GM21825 (cell line): ENCODE data around the gene STARD10.
A peak's percentile ranks its signal among the peaks of the same experiment; 100 is the strongest.
"Not testable (repeated sequence)": the region's sequence is repeated elsewhere in the genome, so short reads cannot be mapped to it uniquely, and the experiment has no call there.

ENCODE experiments used
- ATAC-seq: cut with Tn5 transposase; IDR thresholded peaks from one replicate; pipeline ENCODE4 v1.9.1; 2021; ENCODE audit warnings: mild to moderate bottlenecking, moderate library complexity; ENCODE audit not compliant: unreplicated experiment

STARD10 gene

DNA sequence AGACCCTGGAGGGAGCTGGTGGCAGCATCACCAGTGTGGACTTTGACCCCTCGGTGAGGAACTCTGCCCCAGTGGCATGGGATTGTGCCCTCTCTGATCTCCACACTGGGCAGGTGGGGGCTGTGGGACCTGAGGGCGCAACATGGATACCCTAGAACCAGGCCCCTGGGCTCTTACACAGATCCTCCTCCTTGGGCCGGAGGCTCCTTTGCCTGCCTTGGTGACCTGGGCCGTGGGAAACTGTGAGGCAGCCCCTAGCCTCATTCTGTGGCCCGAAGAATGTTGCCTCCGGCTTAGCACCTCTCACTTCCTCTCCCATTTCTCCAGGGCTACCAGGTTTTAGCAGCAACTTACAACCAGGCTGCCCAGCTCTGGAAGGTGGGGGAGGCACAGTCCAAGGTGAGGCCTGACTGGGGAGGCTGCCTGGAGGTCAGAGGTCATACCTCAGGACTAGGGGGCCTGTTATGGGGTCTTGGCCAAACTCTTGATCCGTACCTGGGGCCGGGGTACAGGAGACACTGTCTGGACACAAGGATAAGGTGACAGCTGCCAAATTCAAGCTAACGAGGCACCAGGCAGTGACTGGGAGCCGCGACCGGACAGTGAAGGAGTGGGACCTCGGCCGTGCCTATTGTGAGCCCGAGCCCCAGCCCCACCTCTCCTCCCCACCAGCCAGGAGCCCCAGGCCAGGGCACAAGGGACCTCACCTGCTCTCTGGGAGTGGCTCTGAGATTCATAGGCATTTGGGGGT lies 32.5 kb upstream of the STARD10 start:
- ATAC-seq, result no peak

DNA sequence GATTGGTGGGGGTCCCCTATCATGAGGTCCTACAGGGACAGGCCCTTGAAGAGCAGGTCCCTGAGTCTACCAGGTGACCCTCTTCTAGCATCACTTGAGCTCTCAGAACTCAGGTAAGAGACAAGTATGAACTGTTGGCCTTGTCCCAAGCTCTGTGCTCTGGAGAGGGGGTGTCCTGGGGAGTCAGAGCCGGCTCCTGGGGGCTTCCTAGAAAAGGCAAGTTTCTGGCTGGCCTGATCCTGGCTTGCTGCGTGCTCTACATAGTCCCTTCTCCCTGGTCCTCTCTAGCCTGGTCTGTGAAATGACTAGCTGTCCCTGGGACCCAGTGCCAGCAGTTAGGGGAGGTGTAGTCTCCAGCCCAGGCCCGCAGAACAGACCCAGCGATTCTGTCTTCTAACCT lies 31.8 kb upstream of the STARD10 start:
- ATAC-seq, result no peak

DNA sequence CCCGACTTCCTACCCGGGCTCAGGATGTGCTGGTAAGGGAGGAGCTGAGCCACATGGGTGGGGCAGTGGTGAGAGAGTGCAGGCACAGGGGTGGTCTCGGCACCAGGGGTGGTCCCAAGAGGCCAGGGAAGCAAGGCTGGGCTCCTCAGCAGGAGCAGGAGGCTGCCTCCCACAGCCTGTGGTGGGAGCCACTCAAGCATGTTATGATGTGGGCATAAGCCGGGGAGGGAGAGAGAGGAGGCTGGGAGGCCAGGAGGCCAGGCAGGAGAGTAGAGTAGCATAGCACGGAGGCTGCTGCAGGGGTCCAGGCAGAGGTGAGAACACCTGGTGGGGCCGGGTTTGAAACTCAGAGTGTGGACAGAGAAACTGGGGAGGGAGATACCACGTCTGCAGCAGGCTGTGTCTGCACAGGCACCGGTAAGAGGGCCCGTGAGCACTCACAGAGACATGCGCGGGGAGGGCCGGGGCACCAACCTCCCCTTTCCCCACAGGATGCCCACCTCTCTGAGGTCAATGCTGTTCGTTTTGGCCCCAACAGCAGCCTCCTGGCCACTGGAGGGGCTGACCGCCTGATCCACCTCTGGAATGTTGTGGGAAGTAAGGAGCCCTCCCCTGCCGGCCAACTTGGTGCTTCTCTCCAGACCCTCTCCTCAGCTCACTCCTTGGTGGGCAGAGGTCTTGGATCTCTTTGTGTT lies 31.1 kb upstream of the STARD10 start:
- no peak for ATAC-seq

DNA sequence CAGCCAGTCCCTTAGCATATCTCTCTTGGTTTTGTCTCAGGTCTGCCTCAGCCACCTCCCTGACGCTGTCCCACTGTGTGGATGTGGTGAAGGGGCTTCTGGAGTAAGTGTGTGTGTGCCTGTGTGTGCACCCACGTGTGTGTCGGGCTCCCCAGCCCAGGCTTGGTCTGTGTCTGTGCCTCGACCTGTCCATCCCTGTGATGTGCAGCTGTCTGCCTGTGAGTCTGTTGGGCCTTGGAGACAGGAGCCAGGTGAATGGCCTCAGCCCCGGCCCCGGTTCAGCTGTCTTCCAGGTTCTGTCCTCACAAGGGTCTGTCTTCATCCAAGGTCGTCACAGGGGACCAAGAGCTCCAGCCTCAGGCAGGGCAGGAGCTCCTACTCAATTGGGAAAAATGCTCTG lies 30.2 kb upstream of the STARD10 start:
- no peak for ATAC-seq

DNA sequence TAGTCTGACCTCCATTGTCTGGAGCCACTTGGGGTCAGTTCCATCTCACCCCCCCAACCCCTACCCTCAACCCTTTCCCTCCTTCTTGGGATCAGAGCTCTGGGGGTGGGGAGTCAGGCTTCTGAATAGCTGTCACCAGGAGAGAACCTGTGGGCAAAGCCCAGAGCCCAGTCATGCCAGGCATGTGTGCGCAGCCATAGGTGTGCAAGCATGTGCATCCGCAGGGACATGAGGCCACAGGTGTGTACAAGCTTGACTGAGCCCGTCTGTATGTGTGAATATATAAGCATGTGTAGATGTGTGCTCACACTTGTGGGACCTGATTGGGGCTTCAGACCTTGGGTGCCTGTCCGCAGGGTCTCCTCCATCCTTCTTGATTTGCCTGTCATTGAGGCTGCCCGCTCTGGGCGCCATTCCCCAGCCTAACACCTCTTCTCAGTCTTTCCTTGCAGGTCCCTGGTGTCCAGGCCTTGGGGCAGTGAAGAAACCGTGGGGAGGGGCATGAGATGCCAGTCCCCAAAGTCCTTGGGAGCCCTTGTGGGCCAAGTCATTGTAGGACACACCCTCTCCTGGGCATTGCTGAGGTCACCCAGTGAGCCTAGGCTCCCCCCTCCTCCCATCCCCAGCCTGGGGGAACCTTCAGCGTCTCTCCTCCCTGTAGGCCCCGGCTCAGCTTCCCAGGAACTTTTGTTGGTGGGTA lies 29.4 kb upstream of the STARD10 start:
- no peak for ATAC-seq

DNA sequence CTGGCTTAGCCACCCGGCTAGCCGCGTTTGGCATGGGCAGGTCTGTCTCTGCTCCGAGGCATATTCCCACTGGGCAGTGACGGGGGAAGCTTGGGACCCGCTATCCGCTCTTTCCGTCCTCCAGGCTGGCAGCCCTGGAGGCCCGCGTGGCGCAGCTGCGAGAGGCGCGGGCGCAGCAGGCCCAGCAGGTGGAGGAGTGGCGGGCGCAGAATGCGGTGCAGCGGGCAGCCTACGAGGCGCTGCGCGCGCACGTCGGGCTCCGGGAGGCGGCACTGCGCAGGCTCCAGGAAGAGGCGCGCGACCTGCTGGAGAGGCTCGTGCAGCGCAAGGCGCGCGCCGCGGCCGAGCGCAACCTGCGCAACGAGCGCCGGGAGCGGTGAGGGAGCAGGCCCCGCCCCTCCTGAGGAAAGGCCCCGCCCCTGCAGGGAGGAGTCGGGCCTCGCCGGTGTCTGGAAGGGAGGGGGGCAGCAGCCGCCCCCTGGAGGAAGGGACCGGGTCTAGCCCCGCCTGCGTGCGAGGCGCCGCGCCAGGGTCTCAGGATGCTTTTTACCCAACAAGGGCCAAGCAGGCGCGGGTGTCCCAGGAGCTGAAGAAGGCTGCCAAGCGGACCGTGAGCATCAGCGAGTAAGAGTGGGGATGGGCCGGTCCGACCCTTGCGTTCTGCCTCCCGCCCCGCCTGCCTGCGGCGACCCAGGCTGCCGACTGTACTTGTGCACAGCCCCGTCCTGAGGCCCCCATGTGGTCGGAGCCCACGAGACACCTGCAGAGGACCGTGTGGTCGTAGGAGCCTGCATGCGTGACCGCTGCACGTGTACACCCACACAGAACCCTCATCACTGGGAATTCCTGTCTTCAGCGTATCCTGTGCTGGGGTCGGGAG lies 28.3 kb upstream of the STARD10 start:
- ATAC-seq, result peak; percentile 36

DNA sequence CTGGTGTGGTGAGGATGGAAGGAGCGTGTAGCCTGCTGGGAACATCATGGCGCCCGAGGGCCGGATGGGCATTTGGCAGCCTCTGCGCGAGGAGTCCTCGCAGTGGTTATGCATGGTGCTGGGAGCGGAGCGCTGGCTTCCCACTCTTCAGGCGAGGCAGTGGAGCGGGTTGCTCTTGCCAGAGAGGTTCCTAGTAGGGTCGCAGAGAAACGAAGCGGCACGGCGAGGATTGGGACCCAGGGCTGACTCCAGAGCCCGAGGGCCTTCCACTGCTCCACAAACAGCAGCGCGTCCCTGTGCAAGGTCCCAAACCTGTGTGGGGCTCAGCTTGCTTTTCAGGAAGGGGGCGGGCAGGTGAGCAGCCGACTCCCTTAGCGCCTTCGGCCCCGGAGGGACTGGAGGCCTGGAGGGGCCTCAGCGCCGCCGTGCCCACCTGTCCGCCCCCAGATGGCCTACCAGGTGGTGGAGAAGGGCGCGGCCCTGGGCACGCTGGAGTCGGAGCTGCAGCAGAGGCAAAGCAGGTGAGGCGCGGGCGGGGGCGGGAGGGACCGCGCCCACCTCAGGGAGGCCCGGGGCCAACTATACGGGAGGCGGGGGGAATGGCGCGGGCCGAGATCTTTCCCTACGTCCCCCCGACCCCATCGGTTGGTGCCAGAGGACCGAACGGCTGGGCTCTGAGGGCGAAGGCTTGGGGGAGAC lies 27.5 kb upstream of the STARD10 start:
- no peak for ATAC-seq

DNA sequence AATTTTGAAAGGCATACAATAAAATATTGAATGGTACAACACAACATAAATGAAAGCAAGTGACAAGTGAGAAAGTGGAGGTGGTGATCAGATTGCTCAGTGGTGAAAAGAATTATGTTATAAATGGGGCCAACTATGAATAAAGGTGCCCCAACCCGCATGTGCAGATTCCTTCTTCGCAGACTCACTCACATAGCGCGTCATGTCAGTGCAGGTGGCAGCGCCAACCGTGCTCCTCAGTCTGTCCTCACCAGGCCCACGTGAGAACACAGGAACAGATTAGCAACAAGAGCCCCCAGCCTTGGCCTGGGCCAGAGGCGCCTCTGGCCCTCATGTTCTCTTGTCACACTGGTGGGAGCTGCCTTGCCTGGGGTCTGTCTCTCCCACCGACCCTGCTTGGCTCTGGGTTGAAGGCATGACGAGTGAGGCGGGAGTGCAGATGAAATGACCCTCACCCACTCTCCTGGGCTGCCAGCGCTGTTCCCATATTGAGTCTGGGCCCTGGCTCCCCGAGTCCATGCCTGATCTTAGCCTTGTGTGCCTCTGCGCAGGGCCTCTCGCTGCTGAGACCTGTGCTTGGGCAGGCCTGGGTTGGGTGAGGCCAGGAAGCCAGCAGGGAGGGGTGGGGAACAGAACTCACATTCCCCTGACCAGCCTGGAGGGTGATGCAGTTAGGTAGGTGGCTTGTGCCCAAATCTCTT lies 26.7 kb upstream of the STARD10 start:
- ATAC-seq, result no peak

DNA sequence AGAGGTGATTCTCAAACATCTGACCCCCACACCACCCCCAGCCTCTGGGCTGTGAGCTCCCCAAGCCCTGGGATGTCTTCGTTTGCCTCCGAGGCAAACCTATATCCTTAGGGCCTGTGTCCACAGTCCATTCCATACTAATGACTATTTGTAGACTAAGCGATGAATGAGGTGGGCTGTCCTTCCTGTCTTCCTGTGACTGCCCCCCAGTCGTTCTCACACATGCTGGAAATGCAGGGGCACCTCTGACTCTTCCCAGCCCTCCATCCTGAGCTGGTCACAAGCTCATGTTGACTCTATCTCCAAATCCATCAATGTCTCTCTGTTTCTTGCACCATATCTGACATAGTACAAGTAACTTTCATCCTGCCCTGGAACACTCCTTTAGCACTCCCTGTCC lies 25.1 kb upstream of the STARD10 start:
- no peak for ATAC-seq

DNA sequence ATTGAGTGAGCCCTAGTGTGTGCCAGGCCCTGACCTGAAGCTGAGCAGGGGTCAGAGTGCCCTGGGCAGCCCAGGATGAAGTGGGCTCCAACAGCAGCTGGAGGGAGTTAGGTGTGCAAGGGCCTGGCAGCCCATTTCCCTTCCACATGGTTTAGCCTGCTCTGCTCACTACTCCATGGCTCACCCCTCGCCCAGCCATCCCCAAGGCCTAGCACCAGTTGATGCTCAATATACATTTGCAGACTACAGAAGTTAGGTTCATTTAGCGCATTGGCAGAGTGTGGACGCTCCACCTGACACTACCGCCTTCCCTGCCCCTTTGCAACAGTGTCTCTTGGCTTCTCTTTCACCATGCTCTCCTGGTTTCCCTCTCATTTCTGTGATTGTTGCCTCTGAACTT lies 24.1 kb upstream of the STARD10 start:
- ATAC-seq, result no peak

DNA sequence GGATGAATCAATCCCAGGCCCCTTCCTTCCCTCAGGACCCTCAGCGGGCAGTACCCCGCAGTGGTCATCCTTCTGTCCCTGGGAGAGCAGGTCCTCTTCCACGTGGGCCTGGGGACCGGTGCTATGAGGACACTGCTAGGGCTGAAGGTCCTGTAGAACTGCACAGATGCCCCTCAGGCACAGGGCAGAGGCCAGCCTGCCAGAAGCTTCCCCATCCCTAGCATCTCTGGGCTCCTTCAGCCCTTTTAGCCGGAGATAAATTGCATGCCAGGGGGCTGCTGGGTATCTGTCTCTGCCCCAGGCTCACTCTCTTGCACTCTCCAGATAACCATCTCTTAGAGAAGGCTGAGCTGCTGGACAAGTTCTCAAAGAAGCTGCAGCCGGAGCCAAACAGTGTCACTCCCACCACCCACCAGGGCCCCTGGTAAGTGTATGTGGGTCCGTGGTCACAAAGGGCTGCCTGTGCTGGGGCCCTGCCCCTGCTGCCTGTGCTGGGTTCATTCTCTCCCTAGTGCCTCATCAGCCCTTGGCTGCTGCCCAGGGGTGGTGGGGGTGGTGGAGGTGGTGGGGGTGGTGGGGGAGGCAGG lies 22.6 kb upstream of the STARD10 start:
- ATAC-seq, result no peak

DNA sequence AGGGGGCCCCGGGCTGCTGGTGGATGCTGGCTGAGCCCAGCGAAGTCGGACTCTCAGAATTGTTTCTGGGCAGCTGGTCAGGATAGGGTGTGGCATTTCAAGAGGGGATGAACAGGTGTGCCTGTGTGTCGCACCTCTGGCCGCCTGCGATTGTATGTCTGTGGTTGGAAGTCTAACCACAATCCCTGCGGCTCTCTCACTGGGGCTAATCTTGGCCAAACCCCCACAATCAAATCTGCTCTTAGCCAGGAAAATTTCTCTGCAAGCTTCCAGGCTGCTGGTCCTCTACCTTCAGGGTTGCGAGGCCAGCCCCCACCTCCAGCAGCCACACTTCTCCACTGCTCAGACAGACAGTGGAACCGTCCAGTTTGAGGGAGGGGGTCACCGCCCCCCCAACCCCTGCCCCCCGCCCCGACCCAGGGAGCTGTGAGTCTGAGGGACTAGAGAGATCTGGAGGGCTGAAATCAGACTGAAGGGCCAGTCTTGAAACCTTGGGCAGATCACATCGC lies 21.3 kb upstream of the STARD10 start:
- no peak for ATAC-seq

DNA sequence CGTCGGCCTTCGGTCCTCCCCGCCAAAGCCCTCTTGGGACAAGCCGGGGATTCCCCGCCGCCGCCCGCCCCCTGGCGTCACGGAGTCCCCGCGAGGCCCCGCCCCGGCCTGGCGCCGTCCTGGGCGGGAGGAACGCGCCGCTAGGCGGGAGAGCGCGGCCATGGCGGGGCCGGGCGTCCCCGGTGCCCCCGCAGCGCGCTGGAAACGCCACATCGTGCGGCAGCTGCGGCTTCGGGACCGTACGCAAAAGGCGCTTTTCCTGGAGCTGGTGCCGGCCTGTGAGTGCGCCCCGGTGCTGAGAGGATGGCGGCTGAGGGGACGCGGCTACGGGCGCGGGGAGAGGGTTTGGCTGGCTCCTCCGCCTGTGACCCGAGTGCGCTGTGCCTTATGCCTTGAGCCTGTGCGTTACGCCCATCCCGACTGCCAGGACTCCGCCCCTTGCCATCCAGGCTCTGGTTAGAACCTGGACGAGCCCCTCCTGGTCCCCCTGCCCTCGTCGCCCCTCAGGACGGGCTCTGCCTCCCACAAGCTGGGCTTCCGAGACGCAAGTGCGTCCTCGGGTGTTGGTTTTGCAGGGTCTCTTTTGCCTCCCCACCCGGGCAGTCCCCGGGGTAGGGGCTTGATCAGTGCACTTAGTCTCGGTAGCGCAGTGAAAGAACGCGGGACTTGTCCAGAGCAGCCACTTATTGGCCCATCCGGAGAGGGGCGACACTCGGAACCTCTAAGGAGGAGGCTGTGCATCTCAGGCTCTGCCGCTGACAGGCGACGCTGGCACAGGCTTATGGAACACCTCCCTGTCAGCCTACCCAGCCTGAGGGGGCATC lies 20.7 kb upstream of the STARD10 start, which contains the start of gene ATG16L2:
Gene ATG16L2 (plus strand): TSS at position 126 of the 824 bp plus-strand sequence. CDS start 35 bp downstream, at position 161.
- peak; percentile 52 for ATAC-seq

DNA sequence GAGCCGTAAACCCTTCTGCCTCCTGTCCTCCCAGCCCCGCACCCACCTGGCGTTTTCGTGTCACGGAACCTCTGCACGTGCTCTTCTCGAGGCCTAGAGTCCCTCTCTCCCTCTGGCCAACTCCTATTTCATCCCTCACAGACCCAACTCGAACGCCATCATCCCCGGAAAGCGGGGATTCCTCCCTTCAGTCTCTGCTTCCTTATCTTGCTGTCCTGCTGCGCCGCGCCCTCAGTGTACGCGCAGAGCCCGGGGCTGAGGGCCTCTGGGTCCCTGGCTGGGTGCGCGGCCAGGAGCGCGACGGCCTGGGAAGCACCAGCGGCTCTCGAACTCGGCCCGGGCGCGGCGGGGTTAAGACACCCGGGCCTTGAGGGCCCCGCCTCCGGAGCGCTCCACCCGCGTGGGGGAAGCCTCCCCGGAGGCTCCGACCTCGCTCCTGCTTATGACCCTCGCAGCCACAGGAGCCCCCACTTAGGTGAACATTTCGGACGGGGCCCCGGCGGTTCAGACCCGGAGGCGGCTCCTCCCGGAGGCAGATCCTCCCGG lies 20.0 kb upstream of the STARD10 start:
- peak; percentile 43 for ATAC-seq

DNA sequence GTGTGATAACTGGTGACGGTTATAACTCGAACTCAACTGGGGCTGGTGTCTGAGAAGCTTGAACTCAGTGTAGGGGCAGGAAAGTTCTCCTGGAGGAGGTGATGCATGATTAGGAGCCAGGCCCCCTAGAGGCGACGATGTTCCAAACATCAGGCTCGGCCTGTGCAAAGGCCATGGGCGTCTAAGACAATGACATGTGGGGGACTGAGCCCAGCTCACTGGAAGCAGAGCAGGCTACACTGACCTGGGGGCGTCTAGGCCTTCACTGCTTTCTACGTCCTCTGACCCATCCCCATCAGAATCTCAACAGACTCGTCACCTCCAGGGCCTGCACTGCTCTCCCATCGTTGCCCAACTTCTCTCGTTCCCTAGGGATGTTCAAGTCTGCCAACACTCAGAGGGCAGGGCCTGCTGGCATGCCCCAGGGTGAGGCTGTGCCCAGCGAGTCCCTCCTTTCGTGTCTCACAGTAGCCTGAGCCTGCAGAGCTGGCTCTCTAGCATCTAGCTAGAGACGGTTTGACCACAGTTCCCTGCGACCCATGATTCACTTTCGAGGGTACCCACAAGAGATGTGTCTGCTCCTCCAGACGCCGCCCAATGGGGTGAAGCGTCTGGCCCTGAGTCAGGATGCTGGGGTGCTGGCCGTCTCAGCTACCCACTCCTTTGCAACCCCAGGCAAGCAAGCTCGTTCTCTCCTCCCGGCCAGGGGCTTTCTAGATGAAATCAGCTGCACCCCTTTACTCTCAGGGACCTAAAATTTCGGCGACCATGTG lies 19.3 kb upstream of the STARD10 start:
- peak; percentile 24 for ATAC-seq

DNA sequence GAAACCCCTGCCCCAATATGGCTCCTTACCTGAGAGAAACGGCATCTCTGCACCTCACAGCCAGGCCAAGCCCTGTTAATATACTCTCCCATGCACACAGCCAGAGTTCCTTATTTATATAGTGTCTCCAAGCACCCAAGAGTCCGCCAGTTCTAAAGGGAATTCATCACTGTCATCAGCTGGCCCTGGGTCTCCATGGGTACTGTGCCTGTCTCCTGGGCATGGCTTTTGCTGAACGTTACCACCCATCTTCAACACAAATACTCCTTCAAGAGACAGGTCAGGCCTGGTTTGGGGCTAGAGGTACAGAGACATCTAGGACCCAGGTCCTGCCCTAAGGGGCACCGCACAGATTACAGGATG lies 18.7 kb upstream of the STARD10 start:
- no peak for ATAC-seq

DNA sequence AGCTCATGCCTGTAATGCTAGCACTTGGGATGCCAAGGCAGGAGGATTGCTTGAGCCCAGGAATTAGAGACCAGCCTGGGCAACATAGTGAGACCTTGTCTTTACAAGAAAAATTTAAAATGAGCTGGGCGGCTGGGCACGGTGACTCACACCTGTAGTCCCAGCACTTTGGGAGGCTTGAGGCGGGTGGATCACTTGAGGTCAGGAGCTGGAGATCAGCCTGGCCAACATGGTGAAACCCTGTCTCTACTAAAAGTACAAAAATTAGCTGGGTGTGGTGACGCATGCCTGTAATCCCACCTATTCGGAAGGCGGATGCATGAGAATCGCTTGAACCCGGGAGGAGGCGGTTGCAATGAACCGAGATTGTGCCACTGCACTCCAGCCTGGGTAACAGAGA lies 17.8 kb upstream of the STARD10 start:
- ATAC-seq, result not testable (repeated sequence)
